PC-3 (cell line): ENCODE data around the gene CILP.
"Not testable (repeated sequence)": the region's sequence is repeated elsewhere in the genome, so short reads cannot be mapped to it uniquely, and the experiment has no call there.

ENCODE experiments used
- EZH2 ChIP-seq: fragments of 300-600 bp; sonication (generic); IDR thresholded peaks from one replicate; pipeline ENCODE4 v1.6.1; 2017; ENCODE audit warnings: antibody characterized with exemption, mild to moderate bottlenecking, low read length; ENCODE audit not compliant: unreplicated experiment
- TF ChIP-seq, protein P1 (sequence below): fragments of 300-600 bp; sonication (generic); conservative IDR thresholded peaks from 2 replicates; pipeline ENCODE4 v1.5.1; 2017; ENCODE audit warnings: antibody characterized with exemption, low read depth, mild to moderate bottlenecking, low read length

DNA sequence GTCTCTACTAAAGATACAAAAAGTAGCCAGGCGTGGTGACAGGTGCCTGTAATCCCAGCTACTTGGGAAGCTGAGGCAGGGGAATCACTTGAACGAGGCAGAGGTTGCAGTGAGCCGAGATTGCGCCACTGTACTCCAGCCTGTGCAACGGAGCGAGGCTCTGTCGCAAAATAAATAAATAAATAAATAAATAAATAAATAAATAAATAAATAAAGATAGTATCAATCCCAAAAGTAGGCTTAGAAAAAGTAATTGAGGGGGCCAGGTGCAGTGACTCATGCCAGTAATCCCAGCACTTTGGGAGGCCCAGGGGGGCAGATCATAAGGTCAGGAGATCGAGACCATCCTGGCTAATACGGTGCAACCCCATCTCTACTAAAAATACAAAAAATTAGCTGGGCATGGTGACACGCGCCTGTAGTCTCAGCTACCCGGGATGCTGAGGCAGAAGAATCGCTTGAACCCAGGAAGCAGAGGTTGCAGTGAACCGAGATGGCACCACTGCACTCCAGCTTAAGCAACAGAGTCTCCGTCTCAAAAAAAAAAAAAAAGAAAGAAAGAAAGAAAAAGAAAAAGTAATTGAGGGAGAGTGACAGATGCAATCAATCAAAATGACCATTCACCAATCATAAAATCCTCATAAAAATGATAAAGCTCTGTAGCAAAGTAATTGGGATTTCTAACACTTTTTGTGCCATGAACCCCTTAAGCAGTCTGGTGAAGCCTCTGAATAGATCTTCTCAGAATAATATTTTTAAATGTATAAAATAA, 29.5 kb downstream of the CILP start:
- TF ChIP-seq, protein P1, sequence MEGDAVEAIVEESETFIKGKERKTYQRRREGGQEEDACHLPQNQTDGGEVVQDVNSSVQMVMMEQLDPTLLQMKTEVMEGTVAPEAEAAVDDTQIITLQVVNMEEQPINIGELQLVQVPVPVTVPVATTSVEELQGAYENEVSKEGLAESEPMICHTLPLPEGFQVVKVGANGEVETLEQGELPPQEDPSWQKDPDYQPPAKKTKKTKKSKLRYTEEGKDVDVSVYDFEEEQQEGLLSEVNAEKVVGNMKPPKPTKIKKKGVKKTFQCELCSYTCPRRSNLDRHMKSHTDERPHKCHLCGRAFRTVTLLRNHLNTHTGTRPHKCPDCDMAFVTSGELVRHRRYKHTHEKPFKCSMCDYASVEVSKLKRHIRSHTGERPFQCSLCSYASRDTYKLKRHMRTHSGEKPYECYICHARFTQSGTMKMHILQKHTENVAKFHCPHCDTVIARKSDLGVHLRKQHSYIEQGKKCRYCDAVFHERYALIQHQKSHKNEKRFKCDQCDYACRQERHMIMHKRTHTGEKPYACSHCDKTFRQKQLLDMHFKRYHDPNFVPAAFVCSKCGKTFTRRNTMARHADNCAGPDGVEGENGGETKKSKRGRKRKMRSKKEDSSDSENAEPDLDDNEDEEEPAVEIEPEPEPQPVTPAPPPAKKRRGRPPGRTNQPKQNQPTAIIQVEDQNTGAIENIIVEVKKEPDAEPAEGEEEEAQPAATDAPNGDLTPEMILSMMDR: not testable (repeated sequence)
- not testable (repeated sequence) for TF ChIP-seq EZH2
